Hematopoietic multipotent progenitor cell treated with erythropoietin and hydrocortisone succinate and interleukin-3 and kit ligand, for 6 days (in vitro differentiated cells): Measurements from ENCODE around the gene ASL.
A peak's percentile ranks its signal among the peaks of the same experiment; 100 is the strongest.
"Not testable (repeated sequence)": the region's sequence is repeated elsewhere in the genome, so short reads cannot be mapped to it uniquely, and the experiment has no call there.

ENCODE experiments used
- DNase-seq: peaks from one replicate; pipeline ENCODE4 v3.0.0-alpha.2; 2015

The ASL gene

GRCh38 chr7:66076462-66077329, 1.1 kb downstream of the ASL start:
- peak; percentile 36 for DNase-seq

- no peak for DNase-seq
Observed at GRCh38 chr7:66078067-66078466, 2.4 kb downstream of the ASL start.

GRCh38 chr7:66082083-66082482, 6.5 kb downstream of the ASL start:
- no peak for DNase-seq

- DNase-seq, result no peak
Observed at GRCh38 chr7:66082886-66083415, 7.3 kb downstream of the ASL start.

- no peak for DNase-seq
Observed at GRCh38 chr7:66083677-66084076, 8.1 kb downstream of the ASL start.

GRCh38 chr7:66088861-66089838, 13.5 kb downstream of the ASL start:
- no peak for DNase-seq

GRCh38 chr7:66092654-66093053, 17.0 kb downstream of the ASL start:
- DNase-seq, result no peak

GRCh38 chr7:66095010-66095409, 19.4 kb downstream of the ASL start:
- DNase-seq, result no peak

- no peak for DNase-seq
Observed at GRCh38 chr7:66099232-66099550, 23.6 kb downstream of the ASL start.

- DNase-seq, result peak; percentile 70
Observed at GRCh38 chr7:66099551-66100407, 24.2 kb downstream of the ASL start.

- no peak for DNase-seq
Observed at GRCh38 chr7:66100408-66101050, 24.9 kb downstream of the ASL start.

- DNase-seq, result not testable (repeated sequence)
Observed at GRCh38 chr7:66102168-66102567, 26.5 kb downstream of the ASL start.

GRCh38 chr7:66103994-66104393, 28.4 kb downstream of the ASL start:
- not testable (repeated sequence) for DNase-seq

- DNase-seq, result no peak
Observed at GRCh38 chr7:66105263-66105748, 29.7 kb downstream of the ASL start.

- not testable (repeated sequence) for DNase-seq
Observed at GRCh38 chr7:66108410-66108809, 32.8 kb downstream of the ASL start.

- DNase-seq, result no peak
Observed at GRCh38 chr7:66110856-66111255, 35.2 kb downstream of the ASL start.

- peak; percentile 93 for DNase-seq
Observed at GRCh38 chr7:66114743-66115649, 39.4 kb downstream of the ASL start, which contains the start of gene CRCP. Gene CRCP, plus strand, starts transcription at chr7:66114847. Its CDS starts 116 bp downstream, at chr7:66114963.

- not testable (repeated sequence) for DNase-seq
Observed at GRCh38 chr7:66116680-66117420, 41.2 kb downstream of the ASL start.

- no peak for DNase-seq
Observed at GRCh38 chr7:66118603-66119002, 43.0 kb downstream of the ASL start.
